HepG2 (cell line): ENCODE results near the gene RGS19. TPM values are rescaled to one million over a fixed set of nuclear protein-coding genes. Genes with fewer than 3 reads are reported as not detected.

Experiments
- ATAC-seq: fragments of 200-7000 bp; cut with Tn5 transposase; 3 replicates; pipeline ENCODE4 v1.9.1; 2020; ENCODE audit warnings: mild to moderate bottlenecking, moderate library complexity
- BruUV-seq: library from RNA; stranded (reverse); fragments of 400-500 nt; replicated peaks from 2 replicates; lab custom pipeline; 2021; lab: Mats Ljungman, UMichigan
- CTCF ChIA-PET: fragments of 300-600 bp; formaldehyde crosslinking; extraction: SDS; loops from one replicate; lab custom pipeline; 2021; ENCODE audit warnings: low total read pairs, inconsistent platforms, low intra/inter-chr PET ratio; lab: Yijun Ruan, JAX
- POLR2A ChIA-PET: fragments of 350-600 bp; sonication (Branson Sonifier 250); formaldehyde crosslinking; loops from one replicate; lab custom pipeline; 2020; ENCODE audit warnings: antibody characterized with exemption, inconsistent platforms; lab: Yijun Ruan, JAX
- DNase-seq: peaks from one replicate; pipeline ENCODE4 v3.0.0-alpha.2; 2015; ENCODE audit warnings: low spot score
- FAIRE-seq: peaks from 3 replicates; lab custom pipeline; 2011; peaks lifted over from hg19 to GRCh38; lab: Jason Lieb, UNC
- H2AFZ ChIP-seq: one replicate; pipeline ENCODE4 v1.6.1; 2011; ENCODE audit warnings: low read length, inconsistent platforms
- H3K27ac ChIP-seq: fragments of 300-600 bp; 3 replicates; pipeline ENCODE4 v1.8.0; 2011; ENCODE audit warnings: mixed run types, mild to moderate bottlenecking, mixed read lengths, low read length, inconsistent platforms; ENCODE audit not compliant: insufficient read depth; ENCODE audit errors: extremely low read length
- H3K27me3 ChIP-seq, 2 experiments: fragments of 200-600 bp in 1 of 2; 2 replicates in 1 of 2; 3 replicates in 1 of 2; pipeline versions ENCODE4 v1.6.0 to v1.8.0; 2011; ENCODE audit warnings: low read length in 2 of 2, mild to moderate bottlenecking in 2 of 2, moderate library complexity in 2 of 2, inconsistent platforms in 1 of 2; ENCODE audit not compliant: insufficient read depth in 2 of 2, control insufficient read depth in 1 of 2
- H3K36me3 ChIP-seq, 2 experiments: fragments of 200-600 bp in 1 of 2; replicated peaks in 1 of 2; 2 replicates in 1 of 2; 3 replicates in 1 of 2; pipeline versions ENCODE4 v1.5.1 to v1.8.0; 2011; ENCODE audit warnings: low read length in 2 of 2, inconsistent platforms in 1 of 2; ENCODE audit not compliant: insufficient read depth in 2 of 2, control insufficient read depth in 1 of 2
- H3K4me1 ChIP-seq: 2 replicates; pipeline ENCODE4 v1.5.1; 2012; ENCODE audit warnings: low read length, inconsistent platforms; ENCODE audit not compliant: insufficient read depth
- H3K4me2 ChIP-seq: 2 replicates; pipeline ENCODE4 v1.6.0; 2011; ENCODE audit warnings: low read depth, low read length, inconsistent platforms
- H3K4me3 ChIP-seq, 3 experiments: fragments of 200-600 bp in 1 of 3; sonication (generic), shearing (Covaris generic) in 1 of 3; replicated peaks in 1 of 3; 2 replicates each; pipeline ENCODE4 v1.5.1; 2011 to 2016; ENCODE audit warnings: low read length in 3 of 3, inconsistent platforms in 2 of 3, low read depth in 2 of 3, mild to moderate bottlenecking in 2 of 3, control low read depth in 1 of 3, mixed read lengths in 1 of 3; ENCODE audit not compliant: insufficient read depth in 1 of 3
- H3K79me2 ChIP-seq: one replicate; pipeline ENCODE4 v1.6.1; 2011; ENCODE audit warnings: low read length, inconsistent platforms; ENCODE audit not compliant: insufficient read depth
- H3K9ac ChIP-seq: 2 replicates; pipeline ENCODE4 v1.6.0; 2011; ENCODE audit warnings: mild to moderate bottlenecking, low read depth, low read length, inconsistent platforms; ENCODE audit not compliant: insufficient read depth
- H3K9me3 ChIP-seq: 2 replicates; pipeline ENCODE4 v1.5.1; 2012; ENCODE audit warnings: mild to moderate bottlenecking, low read length
- H4K20me1 ChIP-seq: 2 replicates; pipeline ENCODE4 v1.6.0; 2011; ENCODE audit warnings: inconsistent platforms, mild to moderate bottlenecking, low read length, moderate library complexity; ENCODE audit not compliant: insufficient read depth
- AGO2 ChIP-seq: fragments of 200-400 bp; formaldehyde crosslinking; optimal IDR thresholded peaks from 2 replicates; pipeline ENCODE3; 2017; ENCODE audit warnings: mild to moderate bottlenecking, low read depth, low read length, moderate library complexity
- ARNT2 ChIP-seq: sonication (generic); formaldehyde crosslinking; IDR thresholded peaks from 2 replicates; pipeline ENCODE4 v1.8.0; 2022; ENCODE audit warnings: mild to moderate bottlenecking, low read depth, missing genetic modification reagents, moderate library complexity
- ATRX ChIP-seq: sonication (generic); formaldehyde crosslinking; IDR thresholded peaks from 2 replicates; pipeline ENCODE4 v1.4.0; 2020; ENCODE audit warnings: missing genetic modification reagents, borderline replicate concordance
- MYC ChIP-seq: sonication (generic); formaldehyde crosslinking; IDR thresholded peaks from 2 replicates; pipeline ENCODE4 v1.9.0; 2021; ENCODE audit warnings: missing genetic modification reagents, borderline replicate concordance
- MYNN ChIP-seq: sonication (generic); formaldehyde crosslinking; IDR thresholded peaks from 2 replicates; pipeline ENCODE4 v1.4.0; 2020; ENCODE audit warnings: mild to moderate bottlenecking, low read depth, missing genetic modification reagents
- NFIB ChIP-seq: sonication (generic); formaldehyde crosslinking; IDR thresholded peaks from 2 replicates; pipeline ENCODE4 v1.9.0; 2021; ENCODE audit warnings: missing genetic modification reagents, mild to moderate bottlenecking, borderline replicate concordance
- PAXIP1 ChIP-seq: sonication (generic); formaldehyde crosslinking; conservative IDR thresholded peaks from 2 replicates; pipeline ENCODE4 v1.4.0; 2020; ENCODE audit warnings: mild to moderate bottlenecking, missing genetic modification reagents, moderate library complexity
- RBFOX2 ChIP-seq: fragments of 200-400 bp; formaldehyde crosslinking; IDR thresholded peaks from 2 replicates; pipeline ENCODE4 v1.6.1; 2017; ENCODE audit warnings: low read depth, mild to moderate bottlenecking, low read length
- RNF2 ChIP-seq: fragments of 450-650 bp; conservative IDR thresholded peaks from 2 replicates; pipeline ENCODE4 v1.6.1; 2016; ENCODE audit warnings: low read depth
- SKIL ChIP-seq: sonication (generic); formaldehyde crosslinking; IDR thresholded peaks from 2 replicates; pipeline ENCODE4 v1.8.0; 2022; ENCODE audit warnings: missing genetic modification reagents, mild to moderate bottlenecking, moderate library complexity, borderline replicate concordance
- SMC3 ChIP-seq: IDR thresholded peaks from 2 replicates; pipeline ENCODE4 v1.6.1; 2011; ENCODE audit warnings: low read length, improper control_type of control experiment
- ZBTB20 ChIP-seq: sonication (generic); formaldehyde crosslinking; IDR thresholded peaks from 2 replicates; pipeline ENCODE4 v1.8.1; 2023; ENCODE audit warnings: missing genetic modification reagents, low read depth, mild to moderate bottlenecking, borderline replicate concordance
- ZFP1 ChIP-seq: IDR thresholded peaks from 2 replicates; pipeline ENCODE4 v1.6.1; 2016
- ZFP90 ChIP-seq: sonication (generic); formaldehyde crosslinking; IDR thresholded peaks from 2 replicates; pipeline ENCODE4 v1.8.0; 2022; ENCODE audit warnings: missing genetic modification reagents, mild to moderate bottlenecking, inconsistent platforms, borderline replicate concordance
- ZNF547 ChIP-seq: sonication (generic); formaldehyde crosslinking; IDR thresholded peaks from 2 replicates; pipeline ENCODE4 v1.5.1; 2020; ENCODE audit warnings: mild to moderate bottlenecking, missing genetic modification reagents
- ZNF776 ChIP-seq: sonication (generic); formaldehyde crosslinking; IDR thresholded peaks from 2 replicates; pipeline ENCODE4 v1.4.0; 2020; ENCODE audit warnings: mild to moderate bottlenecking, missing genetic modification reagents
- ZNF790 ChIP-seq: sonication (generic); formaldehyde crosslinking; IDR thresholded peaks from 2 replicates; pipeline ENCODE4 v1.8.0; 2022; ENCODE audit warnings: missing genetic modification reagents, mild to moderate bottlenecking, borderline replicate concordance
- WGBS: methylation state at CpG from one replicate; pipeline ENCODE4 v1.1.6; 2017; ENCODE audit warnings: low lambda C conversion rate; 5-methylcytosine and 5-hydroxymethylcytosine counted together
- in situ Hi-C: cut with HindIII; loops from 2 replicates; pipeline ENCODE4 v1.10.0; 2017; ENCODE audit warnings: low pct_unique_long_range_greater_than_20kb; ENCODE audit not compliant: extremely low pct_ligation_motif_present
- intact Hi-C: fragments of 100-400 bp; cut with micrococcal nuclease; formaldehyde crosslinking; loops from one replicate; pipeline ENCODE4 v1.10.0; 2022; ENCODE audit not compliant: unreplicated experiment
- polyA plus RNA-seq, 8 experiments: library from polyadenylated mRNA; depleted of rRNA in 3 of 8; stranded (reverse) in 7 of 8; unstranded in 1 of 8; fragments of >200 nt; fragmentation: Illumina TruSeq in 4 of 8; extraction: Trizol in 4 of 8; gene quantifications; 2 replicates each; pipeline versions ENCODE4 v1.2.1 to v1.2.3, GENCODE V29; 2011 to 2016; ENCODE audit warnings: low read depth in 4 of 8, missing spikeins in 1 of 8, mixed read lengths in 1 of 8; ENCODE audit not compliant: insufficient read depth in 1 of 8
- total RNA-seq, 5 experiments: library from RNA; depleted of rRNA; stranded (reverse); fragments of >200 nt; fragmentation: Illumina TruSeq; extraction: Trizol; gene quantifications; 2 replicates each; pipeline ENCODE4 v1.2.3, GENCODE V29; 2016; ENCODE audit warnings: low read depth in 1 of 5

RGS19 gene
- total and polyA plus RNA-seq, 2 of the 13 experiments (the other 11 are each of a cell fraction or from before 2014, with no cell fraction given): 10.7 to 11.9 TPM

GRCh38 chr20:64050261-64051032, 28.9 kb downstream of the RGS19 start:
- intact Hi-C loops: loop anchor here (1.0 kb wide), 1 partner anchor 26 kb away; no protein-coding TSS in a partner anchor
- BruUV-seq: no TSS peak
- POLR2A ChIA-PET: interaction anchor here (0.6 to 9.4 kb wide), 14 partner anchors 8 to 392 kb away, joined by 3 to 252 read pairs (median 4); partner anchors contain the start of genes C20orf204, OPRL1, PRPF6 and RGS19
- ATAC-seq (peak; percentile 45), DNase-seq (peak; percentile 79), FAIRE-seq (peak; percentile 67)
- Histone ChIP-seq H3K36me3 (no peaks in the 10 kb centered on the region), H3K27ac (peak overlapping the region; percentile 68), H3K4me2 (peak overlapping the region; percentile 98), H3K4me3 (peak overlapping the region; percentile 65 to 88 (median 77)), H3K9me3 (no peaks in the 10 kb centered on the region), H4K20me1 (no peaks in the 10 kb centered on the region), H2AFZ (no peak overlapping the region), H3K79me2 (peaks cover 4% of the 10 kb centered on the region), H3K9ac (peak overlapping the region; percentile 79), H3K4me1 (peaks cover 69% of the 10 kb centered on the region), H3K27me3 (no peaks in the 10 kb centered on the region; a peak in 1 of 5 replicates)
- WGBS: 10% methylated on average over 20 of the region's 23 CpGs
- in situ Hi-C loops: no loop called here
- CTCF ChIA-PET: no interaction called here
- TF ChIP-seq ZFP90 (CRISPR knock-in tag) (peak; percentile 52), AGO2 (peak; percentile 94), ZBTB20 (CRISPR knock-in tag) (peak; percentile 68; the same call in 1 of the 2 replicates), ZNF776 (CRISPR knock-in tag) (no peak), ATRX (CRISPR knock-in tag) (0 out of 2 replicates have a peak, but pooled peaks have one; percentile 67), ARNT2 (CRISPR knock-in tag) (no peak; the same call in 1 of the 2 replicates), RNF2 (no peak), ZFP1 (no peak), MYNN (peak; percentile 79; the same call in 1 of the 2 replicates), RBFOX2 (peak; percentile 68), PAXIP1 (CRISPR knock-in tag) (peak; percentile 32; the same call in 1 of the 2 replicates), SKIL (0 out of 2 replicates have a peak, but pooled peaks have one; percentile 27), NFIB (no peak), ZNF790 (CRISPR knock-in tag) (no peak), MYC (CRISPR knock-in tag) (peak; percentile 91; the same call in 1 of the 2 replicates), SMC3 (no peak), ZNF547 (CRISPR knock-in tag) (peak; percentile 75; the same call in 1 of the 2 replicates)
